IMR-90 (cell line): Measurements from ENCODE around the gene SLC24A3.

Experiments
- CTCF ChIP-seq: conservative IDR thresholded peaks from 2 replicates; pipeline ENCODE4 v1.5.1; 2012; ENCODE audit warnings: mild to moderate bottlenecking, low read depth, low read length, improper control_type of control experiment
- MXI1 ChIP-seq: IDR thresholded peaks from 2 replicates; pipeline ENCODE4 v1.6.1; 2012; ENCODE audit warnings: low read depth, mild to moderate bottlenecking, low read length, moderate library complexity, borderline replicate concordance
- SMC3 ChIP-seq: fragments of 150-350 bp; IDR thresholded peaks from 2 replicates; pipeline ENCODE4 v1.6.1; 2016; ENCODE audit warnings: low read depth, mild to moderate bottlenecking, antibody characterized with exemption, low read length, moderate library complexity

DNA sequence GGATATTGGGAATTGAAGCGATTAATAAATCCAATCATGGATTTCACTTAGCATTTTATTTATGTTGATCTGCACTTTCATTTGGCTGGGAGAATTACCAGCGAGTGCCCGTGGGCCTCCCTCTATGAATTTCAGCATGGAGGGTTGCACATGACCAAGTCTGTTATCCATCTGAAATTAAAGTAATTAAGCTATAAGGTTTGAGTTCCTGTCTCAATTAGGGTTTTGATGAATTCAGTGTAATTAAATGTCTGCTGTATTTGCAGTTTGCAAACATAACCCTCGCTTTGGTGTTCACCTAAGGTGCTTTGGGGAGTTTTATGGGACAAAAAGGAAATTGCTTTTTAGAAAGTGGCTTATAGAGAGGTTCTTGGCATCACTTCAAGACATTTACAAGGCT is 375.8 kb downstream of the SLC24A3 start:
- TF ChIP-seq MXI1 (no peak), CTCF (no peak), SMC3 (no peak)
